PC-3 (cell line): ENCODE data around the gene DLG1.

ENCODE experiments used
- EZH2 ChIP-seq: fragments of 300-600 bp; sonication (generic); IDR thresholded peaks from one replicate; pipeline ENCODE4 v1.6.1; 2017; ENCODE audit warnings: antibody characterized with exemption, mild to moderate bottlenecking, low read length; ENCODE audit not compliant: unreplicated experiment
- EZH2phosphoT487 ChIP-seq: fragments of 300-600 bp; sonication (generic); IDR thresholded peaks from 2 replicates; pipeline ENCODE4 v1.6.1; 2018; ENCODE audit warnings: mild to moderate bottlenecking, antibody characterized with exemption, low read length, borderline replicate concordance
- TF ChIP-seq, protein P1 (sequence below): fragments of 300-600 bp; sonication (generic); conservative IDR thresholded peaks from 2 replicates; pipeline ENCODE4 v1.5.1; 2017; ENCODE audit warnings: antibody characterized with exemption, low read depth, mild to moderate bottlenecking, low read length

DNA sequence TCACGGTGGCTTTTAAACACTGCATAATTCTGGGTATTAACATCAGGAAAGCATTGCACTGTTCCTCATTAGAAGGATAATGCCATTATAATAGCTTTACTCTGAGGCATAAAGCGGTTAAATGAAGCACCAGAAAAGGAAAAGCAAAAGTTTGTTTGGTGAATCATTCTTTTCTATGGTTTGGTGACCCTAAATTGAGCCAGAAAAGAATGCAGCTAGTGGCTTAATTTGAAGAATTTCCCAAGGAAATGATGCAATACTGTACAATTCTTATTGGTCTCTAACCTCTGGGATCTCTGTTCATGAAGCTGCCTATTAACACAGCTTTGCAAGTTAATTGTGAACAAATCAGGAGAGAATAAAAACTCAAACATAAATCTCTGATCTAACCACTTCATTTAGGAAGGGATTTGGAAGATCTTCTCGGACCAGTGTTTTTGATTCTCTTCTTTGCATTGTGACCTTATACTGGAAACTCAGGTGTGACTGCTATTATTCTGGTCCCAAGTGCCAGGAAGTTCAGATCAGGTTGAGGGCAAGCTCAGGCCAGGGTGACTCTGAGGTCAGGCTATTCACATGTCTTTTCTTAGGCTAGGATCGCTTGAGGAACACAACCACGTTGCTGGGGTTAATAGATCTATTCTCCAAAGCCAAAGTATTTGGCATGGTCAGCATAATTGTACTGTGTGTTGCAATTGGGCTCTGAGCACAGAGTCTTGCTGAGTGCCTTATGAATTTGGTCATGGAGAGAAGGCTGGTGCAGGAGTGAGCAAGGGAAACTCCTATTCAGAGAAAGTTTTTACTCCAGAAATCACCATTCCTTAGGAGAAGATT, 11.3 kb upstream of the DLG1 start:
- TF ChIP-seq, protein P1, sequence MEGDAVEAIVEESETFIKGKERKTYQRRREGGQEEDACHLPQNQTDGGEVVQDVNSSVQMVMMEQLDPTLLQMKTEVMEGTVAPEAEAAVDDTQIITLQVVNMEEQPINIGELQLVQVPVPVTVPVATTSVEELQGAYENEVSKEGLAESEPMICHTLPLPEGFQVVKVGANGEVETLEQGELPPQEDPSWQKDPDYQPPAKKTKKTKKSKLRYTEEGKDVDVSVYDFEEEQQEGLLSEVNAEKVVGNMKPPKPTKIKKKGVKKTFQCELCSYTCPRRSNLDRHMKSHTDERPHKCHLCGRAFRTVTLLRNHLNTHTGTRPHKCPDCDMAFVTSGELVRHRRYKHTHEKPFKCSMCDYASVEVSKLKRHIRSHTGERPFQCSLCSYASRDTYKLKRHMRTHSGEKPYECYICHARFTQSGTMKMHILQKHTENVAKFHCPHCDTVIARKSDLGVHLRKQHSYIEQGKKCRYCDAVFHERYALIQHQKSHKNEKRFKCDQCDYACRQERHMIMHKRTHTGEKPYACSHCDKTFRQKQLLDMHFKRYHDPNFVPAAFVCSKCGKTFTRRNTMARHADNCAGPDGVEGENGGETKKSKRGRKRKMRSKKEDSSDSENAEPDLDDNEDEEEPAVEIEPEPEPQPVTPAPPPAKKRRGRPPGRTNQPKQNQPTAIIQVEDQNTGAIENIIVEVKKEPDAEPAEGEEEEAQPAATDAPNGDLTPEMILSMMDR: no peak
- TF ChIP-seq EZH2 (no peak), EZH2phosphoT487 (no peak)
